GM18508 (cell line): ENCODE data around the gene STEAP4.
A peak's percentile ranks its signal among the peaks of the same experiment; 100 is the strongest.

Experiments used
- ATAC-seq: cut with Tn5 transposase; IDR thresholded peaks from one replicate; pipeline ENCODE4 v1.9.1; 2021; ENCODE audit warnings: moderate number of reproducible peaks; ENCODE audit not compliant: insufficient read depth, unreplicated experiment

The STEAP4 gene

DNA sequence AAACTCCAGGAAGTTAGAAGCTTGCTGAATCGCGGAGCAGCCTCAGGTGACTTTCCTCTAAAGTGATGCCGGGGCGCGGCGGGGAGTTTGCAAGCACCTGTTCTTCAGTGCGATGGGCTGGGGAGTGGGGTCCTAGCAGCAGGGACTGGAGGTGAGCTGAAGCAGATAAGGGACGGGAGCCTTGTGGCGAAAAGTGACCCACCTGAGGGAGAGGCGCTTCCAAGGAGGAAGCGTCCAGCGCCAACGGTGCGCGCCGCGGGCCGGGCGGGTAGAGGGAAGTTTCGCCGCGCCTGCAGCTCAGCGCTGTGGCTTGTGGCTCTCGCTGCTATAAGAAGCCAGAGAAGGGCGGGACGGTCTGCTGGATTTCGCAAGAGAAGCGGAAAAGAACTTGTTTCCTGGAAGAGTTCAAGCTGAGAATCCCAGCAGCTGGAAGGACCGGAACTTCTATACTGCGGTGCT is at the start of gene STEAP4:
STEAP4 (minus strand) TSS at position 305 of the 459 bp plus-strand sequence. CDS start 22,625 bp downstream, outside the sequence.
- ATAC-seq, result no peak

DNA sequence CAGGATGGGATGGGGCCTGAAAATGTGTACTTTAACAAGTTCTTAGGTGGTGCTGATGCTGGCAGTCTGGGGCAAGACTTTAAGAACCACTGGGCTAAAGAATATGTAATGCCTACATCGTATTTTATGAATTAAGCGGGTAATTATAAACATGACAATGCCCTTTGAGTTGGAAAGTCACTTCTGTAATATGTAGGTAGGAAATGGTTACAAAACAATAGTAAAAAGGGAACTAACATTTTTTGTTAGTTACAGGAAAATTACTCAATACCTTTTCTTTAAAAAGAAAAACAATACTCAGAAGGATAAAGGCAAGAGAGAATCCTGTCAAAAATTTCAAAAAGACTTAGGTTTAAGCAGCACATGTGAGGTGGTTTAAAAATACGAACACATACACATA is 48.3 kb upstream of the STEAP4 start:
- no peak for ATAC-seq

DNA sequence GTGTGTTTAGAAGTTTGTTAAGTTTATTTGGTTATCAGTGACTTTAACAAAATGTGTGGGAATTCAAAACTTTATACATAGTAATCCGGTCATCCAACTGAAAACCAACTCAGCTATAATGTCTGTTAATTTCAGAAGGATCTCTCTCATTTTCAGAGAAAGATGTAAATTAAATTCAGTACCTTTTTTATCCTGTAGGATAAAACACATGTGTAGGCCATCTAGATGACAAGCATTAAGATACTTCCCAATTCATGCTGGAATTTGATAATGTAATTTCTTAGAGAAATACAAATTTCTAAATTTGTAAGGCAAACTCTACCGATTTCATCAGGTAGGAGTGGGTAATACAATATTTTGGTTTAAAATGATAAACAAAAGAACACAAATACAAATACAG is 43.4 kb upstream of the STEAP4 start:
- ATAC-seq, result no peak

DNA sequence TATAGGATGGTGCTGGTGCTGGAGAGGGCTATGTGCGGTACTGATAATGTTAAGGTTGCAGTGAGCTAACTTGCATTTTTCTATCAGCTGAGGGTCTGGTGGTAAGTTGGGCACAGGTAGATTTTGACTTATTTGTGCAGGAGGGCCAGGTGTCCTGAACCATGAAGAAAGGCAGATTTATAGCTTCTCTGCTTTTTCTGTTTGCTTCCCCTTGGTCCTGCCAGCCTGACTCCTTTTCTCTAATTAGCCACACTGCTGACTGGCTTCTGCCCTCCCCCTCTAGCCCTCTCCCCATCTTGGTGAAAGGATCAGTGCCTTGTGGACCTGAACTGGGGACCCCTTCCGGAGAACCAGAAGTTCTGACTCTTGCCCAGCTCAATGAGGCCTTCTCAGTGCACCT is 40.8 kb upstream of the STEAP4 start:
- ATAC-seq, result no peak

DNA sequence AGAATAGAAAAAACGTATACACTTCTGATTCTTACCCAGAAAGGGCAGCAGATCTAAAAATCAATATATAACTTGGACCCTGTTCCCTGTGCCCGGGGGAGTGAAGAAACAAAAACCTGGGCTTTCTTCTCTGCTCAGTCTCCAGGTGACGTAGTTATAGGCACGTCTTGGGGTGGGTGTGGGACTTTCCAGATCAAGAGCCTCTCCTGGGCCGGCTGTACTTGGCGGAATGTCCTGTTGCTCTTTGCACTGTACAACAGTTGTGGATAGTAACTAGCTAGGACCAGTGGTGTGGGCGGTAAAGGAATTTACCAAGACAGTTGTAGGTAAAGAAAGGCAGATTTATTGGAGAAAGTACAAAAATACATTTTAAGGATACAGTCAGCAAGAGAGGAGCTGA is 40.4 kb upstream of the STEAP4 start:
- no peak for ATAC-seq

- no peak for ATAC-seq
Observed at GRCh38 chr7:88346357-88346756, 39.7 kb upstream of the STEAP4 start.

DNA sequence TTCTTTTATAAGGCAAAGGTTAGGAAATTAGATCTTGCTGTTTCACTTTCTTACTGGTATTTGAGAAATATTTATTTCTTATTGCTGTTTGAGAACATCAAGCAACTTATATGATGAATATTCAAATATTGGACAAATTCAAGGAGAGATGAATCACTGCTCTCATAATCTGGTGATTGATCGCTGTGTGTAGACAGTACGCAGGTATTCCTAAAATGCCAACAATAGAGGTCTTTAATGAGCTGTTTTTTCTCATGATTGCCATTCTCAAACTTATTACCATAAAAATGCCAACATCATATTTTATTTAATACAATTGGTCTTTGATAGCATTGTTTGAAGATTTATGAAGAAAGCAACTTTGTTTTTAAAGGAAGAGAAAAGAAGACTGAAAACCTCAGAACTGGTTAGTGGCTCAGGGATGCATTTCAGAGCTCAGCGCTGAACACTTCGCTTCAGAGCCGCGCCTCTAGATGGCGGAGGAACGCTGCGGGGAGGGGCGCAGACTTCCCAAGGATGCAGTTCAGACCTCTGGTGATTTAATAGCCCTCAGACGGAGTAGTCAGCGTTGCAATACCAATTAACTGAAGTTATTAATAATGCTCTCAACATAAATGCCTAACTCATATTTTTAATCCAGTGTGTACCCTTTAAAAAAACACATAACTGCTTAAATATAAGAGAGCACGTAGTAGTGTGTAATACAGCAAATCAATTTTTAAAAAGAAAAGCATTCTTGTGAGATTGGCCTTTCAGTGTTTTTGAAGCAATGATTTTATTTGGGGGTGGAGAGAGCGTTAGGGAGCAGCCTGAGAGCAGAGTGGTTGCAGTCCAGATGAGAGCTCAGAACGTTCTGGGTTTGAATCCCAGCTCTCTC is 38.5 kb upstream of the STEAP4 start:
- no peak for ATAC-seq

DNA sequence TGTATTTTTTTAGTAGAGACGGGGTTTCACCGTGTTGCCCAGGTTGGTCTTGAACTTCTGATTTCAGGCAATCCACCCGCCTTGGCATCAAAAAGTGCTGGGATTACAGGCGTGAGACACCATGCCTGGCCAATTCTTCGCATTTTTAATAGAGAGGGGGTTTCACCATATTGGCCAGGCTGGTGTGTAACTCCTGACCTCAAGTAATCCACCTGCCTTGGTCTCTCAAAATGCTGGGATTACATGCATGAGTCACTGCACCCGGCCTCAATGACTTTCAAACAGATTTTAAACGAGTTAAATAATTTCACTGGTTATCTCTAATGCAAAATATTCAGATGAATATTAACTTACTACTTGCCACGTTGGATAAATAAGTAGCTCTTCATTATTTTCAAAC is 37.6 kb upstream of the STEAP4 start:
- no peak for ATAC-seq

DNA sequence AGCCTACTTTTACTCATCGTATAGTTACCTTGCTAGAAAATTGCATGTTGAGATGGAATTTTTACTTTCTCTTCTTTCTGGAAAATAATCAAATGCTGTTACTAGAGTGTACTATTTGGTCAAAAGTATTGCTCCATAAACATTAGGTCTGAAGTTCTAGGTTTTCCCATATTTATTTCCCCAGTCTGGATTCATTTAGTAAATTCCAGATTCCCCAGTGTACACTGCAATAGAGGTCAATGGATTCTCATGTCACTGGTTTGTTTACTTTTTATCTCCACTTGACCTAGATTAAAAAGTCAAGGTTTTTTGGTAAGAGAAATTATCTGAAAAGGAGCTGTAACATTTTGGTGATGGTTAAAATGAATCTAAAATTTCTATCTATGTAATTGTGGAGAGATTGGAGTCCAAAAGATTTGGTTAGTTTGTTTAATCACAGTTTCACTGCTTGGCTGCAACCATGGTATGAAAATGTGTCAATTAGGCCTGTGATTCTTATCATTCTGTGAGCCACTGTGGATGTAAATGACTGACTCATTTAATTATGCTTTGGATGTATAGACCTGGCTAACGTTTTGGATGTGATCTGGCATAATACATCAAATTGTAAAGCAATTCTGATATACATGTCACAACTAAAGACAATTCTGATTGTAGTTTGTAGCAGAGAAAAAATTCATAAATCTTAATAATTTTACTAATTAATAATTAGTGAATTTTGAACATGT is 32.7 kb upstream of the STEAP4 start:
- no peak for ATAC-seq

GRCh38 chr7:88338503-88338902 is 31.8 kb upstream of the STEAP4 start:
- ATAC-seq, result no peak

DNA sequence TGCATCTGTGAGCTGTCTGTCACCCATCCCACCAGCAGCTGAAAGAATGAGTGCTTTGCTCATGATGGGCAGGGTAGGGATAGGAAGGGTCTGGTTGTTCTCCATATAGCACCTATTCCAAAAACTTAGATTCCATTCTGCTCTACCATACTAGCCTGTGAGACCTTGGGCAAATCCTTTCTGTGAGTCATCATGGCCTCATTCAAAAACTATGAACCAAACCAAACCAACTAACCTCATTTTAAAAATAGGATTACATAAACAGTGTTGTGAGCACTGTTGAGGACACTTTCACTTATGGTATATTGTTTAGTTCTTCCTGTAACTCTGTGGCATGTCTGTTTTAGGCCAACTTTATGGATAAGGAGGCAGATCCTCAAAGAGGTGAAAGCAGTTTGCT is 30.9 kb upstream of the STEAP4 start:
- ATAC-seq, result no peak

DNA sequence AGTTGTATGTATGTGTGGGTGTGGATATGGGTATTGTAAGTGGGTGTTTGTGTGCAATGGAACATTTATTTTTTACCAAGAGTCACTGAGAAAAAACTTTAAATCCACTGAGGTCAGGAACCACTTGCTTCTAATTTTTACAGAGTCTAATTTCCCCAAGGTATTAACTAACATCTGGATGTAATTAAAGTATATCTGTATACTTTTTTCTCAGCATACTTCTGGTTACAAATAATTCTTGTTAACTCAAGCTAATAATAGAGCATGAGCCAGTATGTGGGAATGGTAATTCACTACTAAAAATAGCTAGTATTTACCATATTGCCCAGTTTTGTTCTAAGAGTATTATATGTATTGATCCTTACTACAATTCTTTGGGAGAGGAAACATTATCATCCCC is 24.6 kb upstream of the STEAP4 start:
- ATAC-seq, result no peak

DNA sequence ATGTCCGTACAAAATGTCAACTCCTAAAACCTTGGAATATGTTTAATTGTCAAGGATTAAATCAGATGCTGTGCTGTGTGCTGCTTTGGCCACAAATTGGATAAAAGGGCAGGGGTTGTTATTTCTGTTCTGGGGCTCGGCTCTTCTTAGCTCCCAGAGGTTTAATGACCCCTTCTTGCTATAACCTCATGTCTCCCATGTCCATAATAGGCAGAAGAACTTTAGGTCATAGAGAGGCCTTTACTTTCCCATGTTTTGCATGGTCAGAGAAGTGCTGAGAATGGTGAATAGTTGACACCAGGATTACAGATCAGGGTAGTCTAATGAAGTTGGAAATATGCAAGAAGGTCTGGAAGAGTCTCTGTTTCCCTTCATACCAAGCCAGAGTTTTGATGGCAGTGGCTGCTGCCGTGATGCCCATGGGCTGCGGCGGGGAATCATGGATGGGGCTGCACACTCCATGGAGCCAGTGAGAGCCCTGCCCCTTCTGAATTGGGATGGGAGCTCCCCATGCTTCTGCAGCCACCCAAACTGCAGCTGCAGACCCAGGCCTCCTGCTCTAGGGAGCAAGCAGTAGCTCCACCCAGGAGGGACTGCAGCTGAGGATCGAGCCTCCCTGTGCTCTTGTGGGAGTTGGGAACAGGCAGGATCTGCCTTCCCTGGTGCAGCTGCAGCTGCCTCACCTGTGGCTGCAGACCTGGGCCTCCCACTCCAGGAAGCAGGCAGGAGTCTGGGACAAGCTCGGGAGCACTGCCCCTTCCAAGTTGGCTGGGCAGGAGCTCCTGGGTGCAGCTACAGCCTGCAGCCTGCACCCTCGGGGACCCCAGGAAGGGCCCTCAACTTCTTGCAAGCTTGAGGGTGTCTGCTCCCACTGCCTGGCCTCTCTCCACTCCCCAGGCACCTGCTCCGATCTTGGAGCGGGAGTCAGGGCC is 23.1 kb upstream of the STEAP4 start:
- ATAC-seq, result no peak

- peak; percentile 55 for ATAC-seq
Observed at GRCh38 chr7:88328787-88329186, 22.1 kb upstream of the STEAP4 start.

GRCh38 chr7:88324699-88325098 is 18.0 kb upstream of the STEAP4 start:
- ATAC-seq, result no peak

DNA sequence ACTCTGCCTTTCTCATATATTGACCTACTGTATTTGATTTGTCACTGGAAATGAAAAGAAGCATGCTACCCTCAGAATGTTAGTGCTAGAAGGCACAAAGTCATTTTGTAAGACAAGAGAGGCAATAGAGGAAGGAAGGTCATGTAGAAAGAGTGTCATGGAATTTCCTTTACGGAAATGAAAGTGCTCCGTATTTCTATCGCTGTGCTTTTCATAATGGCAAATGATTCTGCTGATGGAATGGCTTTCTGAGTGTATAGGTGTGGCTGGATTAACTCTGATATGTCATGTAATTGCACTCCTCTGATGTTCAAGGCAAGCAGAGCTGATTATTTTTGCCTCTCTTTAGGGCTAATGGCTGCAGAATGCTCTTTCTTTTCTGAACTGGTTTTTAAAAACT is 15.5 kb upstream of the STEAP4 start:
- no peak for ATAC-seq

DNA sequence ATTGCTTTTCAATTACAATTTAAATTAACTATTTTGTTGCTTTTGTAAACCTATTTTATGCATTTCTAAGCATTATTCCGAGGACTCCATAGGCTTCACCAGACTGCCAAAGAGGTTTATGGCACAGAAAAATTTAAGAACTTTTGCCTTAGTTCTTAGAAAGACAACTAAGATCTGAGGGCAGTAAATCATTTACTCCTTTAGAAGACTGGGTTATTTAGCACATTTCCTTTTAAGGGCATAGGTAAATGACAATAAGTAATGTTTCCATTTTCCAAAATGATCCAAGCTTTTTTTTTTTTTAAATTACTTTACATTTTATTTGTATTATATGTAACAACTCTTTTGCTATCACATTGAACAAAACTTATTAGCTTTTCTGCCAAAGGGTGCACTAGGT is 15.0 kb upstream of the STEAP4 start:
- no peak for ATAC-seq

DNA sequence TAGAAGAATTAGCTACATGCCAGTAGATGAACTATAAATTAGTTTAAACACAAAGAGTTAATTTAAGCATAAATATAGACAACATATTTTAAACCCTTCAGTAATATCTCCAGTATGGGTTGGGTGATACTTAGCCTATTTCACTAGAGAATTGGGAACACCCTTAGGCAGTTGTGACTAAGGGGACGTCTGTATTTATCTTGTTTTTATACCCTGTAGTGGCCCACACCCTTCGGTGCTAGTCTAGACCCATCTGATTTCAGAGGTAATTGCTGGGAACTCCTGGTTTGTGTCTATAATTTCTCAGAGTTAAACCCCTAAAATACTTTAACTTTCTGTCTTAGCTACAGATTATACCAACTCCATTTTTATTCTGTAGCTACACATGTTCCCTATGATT is 11.5 kb upstream of the STEAP4 start:
- ATAC-seq, result no peak

GRCh38 chr7:88317422-88317821 is 10.7 kb upstream of the STEAP4 start:
- ATAC-seq, result no peak

GRCh38 chr7:88316456-88316855 is 9.8 kb upstream of the STEAP4 start:
- ATAC-seq, result no peak

DNA sequence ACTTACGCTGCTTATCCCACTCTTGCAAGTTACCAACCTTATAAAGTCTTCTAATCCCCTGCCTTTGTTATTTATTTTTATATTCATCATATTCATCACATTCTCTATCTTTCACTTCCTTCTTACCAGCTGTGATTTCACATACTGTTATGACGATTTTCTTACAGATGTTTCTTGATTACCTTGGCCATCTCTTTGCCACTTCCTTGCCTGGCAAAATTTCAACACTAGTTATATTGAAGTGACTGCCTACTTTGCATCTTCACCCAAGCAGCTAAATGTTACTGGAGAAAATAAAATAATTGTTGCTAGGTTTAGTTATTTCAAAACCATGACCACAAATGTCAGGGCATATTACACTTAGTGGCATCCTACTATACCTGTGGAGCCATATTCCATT is 8.8 kb upstream of the STEAP4 start:
- no peak for ATAC-seq
